ENCODE data around the gene LHFPL6. TPM values are rescaled to one million over a fixed set of nuclear protein-coding genes. Genes with fewer than 3 reads are reported as not detected.

LHFPL6 gene
- polyA plus RNA-seq, 3 donors = 0.14 to 0.59 (median 0.46) TPM

DNA sequence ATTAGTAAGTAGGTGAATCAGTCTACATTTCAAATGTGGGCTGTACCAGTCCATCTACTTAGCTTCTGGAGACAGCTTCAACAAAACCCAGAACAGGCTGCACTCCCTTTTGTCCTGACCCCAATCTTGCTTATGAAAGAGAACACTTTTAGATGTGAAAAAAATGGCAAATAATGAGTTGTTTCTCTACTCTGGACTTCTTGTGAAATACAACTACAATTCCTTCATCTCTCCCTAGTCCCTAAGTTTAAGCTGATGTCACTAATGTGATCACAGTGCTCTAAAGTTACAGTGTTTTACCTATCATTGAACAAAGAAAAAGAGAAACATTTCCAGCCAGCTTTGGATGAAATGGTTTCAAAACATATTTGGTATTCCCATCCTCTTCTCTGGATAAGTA, 183.9 kb downstream of the LHFPL6 start:
- no peaks in the 10 kb centered on the region for H4K20me1 ChIP-seq (ENCODE audit: insufficient read depth, low read length)
- Mint-ChIP-seq H3K27me3 (ENCODE audit: low read depth in 3 of 3) (no peaks in the 10 kb centered on the region), H3K27ac (no peak overlapping the region), H3K4me1 (peaks cover 21% of the 10 kb centered on the region), H3K9me3 (peaks cover 0 to 2% (median 0%) of the 10 kb centered on the region in 7 donors), H3K36me3 (no peaks in the 10 kb centered on the region), H3K4me3 (no peak overlapping the region)
- H3K27ac ChIP-seq (ENCODE audit: low read depth in 1 of 2, low read length in 2 of 2) = no peak overlapping the region
- H3K4me2 ChIP-seq (replicated peaks; ENCODE audit: extremely low read depth, low read length, poor library complexity, severe bottlenecking) = no peak overlapping the region
- H3K4me3 ChIP-seq (replicated peaks in 1 of 3; ENCODE audit: low read depth in 2 of 3, low read length in 3 of 3) = no peak overlapping the region
- H3K27me3 ChIP-seq (ENCODE audit: control insufficient read depth in 2 of 2, insufficient read depth in 2 of 2, low read length in 2 of 2) = no peaks in the 10 kb centered on the region
- DNase-seq = no peak
- TF ChIP-seq, protein P1, sequence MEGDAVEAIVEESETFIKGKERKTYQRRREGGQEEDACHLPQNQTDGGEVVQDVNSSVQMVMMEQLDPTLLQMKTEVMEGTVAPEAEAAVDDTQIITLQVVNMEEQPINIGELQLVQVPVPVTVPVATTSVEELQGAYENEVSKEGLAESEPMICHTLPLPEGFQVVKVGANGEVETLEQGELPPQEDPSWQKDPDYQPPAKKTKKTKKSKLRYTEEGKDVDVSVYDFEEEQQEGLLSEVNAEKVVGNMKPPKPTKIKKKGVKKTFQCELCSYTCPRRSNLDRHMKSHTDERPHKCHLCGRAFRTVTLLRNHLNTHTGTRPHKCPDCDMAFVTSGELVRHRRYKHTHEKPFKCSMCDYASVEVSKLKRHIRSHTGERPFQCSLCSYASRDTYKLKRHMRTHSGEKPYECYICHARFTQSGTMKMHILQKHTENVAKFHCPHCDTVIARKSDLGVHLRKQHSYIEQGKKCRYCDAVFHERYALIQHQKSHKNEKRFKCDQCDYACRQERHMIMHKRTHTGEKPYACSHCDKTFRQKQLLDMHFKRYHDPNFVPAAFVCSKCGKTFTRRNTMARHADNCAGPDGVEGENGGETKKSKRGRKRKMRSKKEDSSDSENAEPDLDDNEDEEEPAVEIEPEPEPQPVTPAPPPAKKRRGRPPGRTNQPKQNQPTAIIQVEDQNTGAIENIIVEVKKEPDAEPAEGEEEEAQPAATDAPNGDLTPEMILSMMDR (IDR thresholded peaks at IDR 0.05) = no peak
- peaks cover 7% of the 10 kb centered on the region in 2 donors for H3K4me1 ChIP-seq (ENCODE audit: control insufficient read depth in 1 of 2, insufficient read depth in 2 of 2, low read length in 2 of 2)
- no peaks in the 10 kb centered on the region for H3K79me2 ChIP-seq (ENCODE audit: insufficient read depth, low read length)
- no peak overlapping the region for H3K9ac ChIP-seq (ENCODE audit: insufficient read depth, low read length, poor library complexity, severe bottlenecking)
- H2AFZ ChIP-seq (ENCODE audit: insufficient read depth, low read depth, low read length, poor library complexity, severe bottlenecking) = no peak overlapping the region
- intact Hi-C loops (cut with micrococcal nuclease) = loop anchor here in 1 of 2 donors (10.0 kb wide), 1 partner anchor 196 kb away; no protein-coding TSS in a partner anchor
- no peaks in the 10 kb centered on the region for H3K9me3 ChIP-seq (replicated peaks in 1 of 2; ENCODE audit: control insufficient read depth in 1 of 2, insufficient read depth in 1 of 2, low read length in 2 of 2)
- no peaks in the 10 kb centered on the region for H3K36me3 ChIP-seq (replicated peaks in 1 of 2; ENCODE audit: control insufficient read depth in 1 of 2, insufficient read depth in 2 of 2, low read length in 2 of 2)

DNA sequence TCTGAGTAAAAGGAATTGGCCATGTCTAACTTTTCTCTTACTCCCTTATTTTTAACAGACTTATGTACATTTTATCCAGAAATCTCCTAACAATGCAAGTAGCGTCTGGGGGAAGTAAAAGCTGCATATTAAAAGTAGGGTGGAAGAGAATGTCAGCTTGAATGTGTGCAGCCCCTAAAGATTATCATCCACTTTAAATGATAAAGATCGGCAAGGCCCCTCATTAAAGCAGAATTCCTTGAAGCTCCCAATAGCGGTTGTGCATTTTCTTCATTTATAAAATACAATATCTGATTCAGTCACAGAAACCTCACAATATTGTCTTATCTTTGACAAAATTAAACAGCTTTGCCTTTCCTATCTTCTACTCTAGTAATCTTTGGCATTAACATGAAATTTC, 184.6 kb downstream of the LHFPL6 start:
- Histone ChIP-seq H3K4me2 (replicated peaks; ENCODE audit: extremely low read depth, low read length, poor library complexity, severe bottlenecking) (no peak overlapping the region), H4K20me1 (ENCODE audit: insufficient read depth, low read length) (no peaks in the 10 kb centered on the region), H3K27ac (ENCODE audit: low read depth in 1 of 2, low read length in 2 of 2) (no peak overlapping the region), H2AFZ (ENCODE audit: insufficient read depth, low read depth, low read length, poor library complexity, severe bottlenecking) (no peak overlapping the region), H3K9me3 (replicated peaks in 1 of 2; ENCODE audit: control insufficient read depth in 1 of 2, insufficient read depth in 1 of 2, low read length in 2 of 2) (no peaks in the 10 kb centered on the region), H3K4me3 (replicated peaks in 1 of 3; ENCODE audit: low read depth in 2 of 3, low read length in 3 of 3) (no peak overlapping the region), H3K36me3 (replicated peaks in 1 of 2; ENCODE audit: control insufficient read depth in 1 of 2, insufficient read depth in 2 of 2, low read length in 2 of 2) (no peaks in the 10 kb centered on the region), H3K27me3 (ENCODE audit: control insufficient read depth in 2 of 2, insufficient read depth in 2 of 2, low read length in 2 of 2) (no peaks in the 10 kb centered on the region), H3K4me1 (ENCODE audit: control insufficient read depth in 1 of 2, insufficient read depth in 2 of 2, low read length in 2 of 2) (peaks cover 6 to 13% of the 10 kb centered on the region in 2 donors), H3K9ac (ENCODE audit: insufficient read depth, low read length, poor library complexity, severe bottlenecking) (no peak overlapping the region), H3K79me2 (ENCODE audit: insufficient read depth, low read length) (no peaks in the 10 kb centered on the region)
- Mint-ChIP-seq H3K27ac (no peak overlapping the region), H3K4me3 (no peak overlapping the region), H3K27me3 (ENCODE audit: low read depth in 3 of 3) (no peaks in the 10 kb centered on the region), H3K9me3 (peaks cover 0 to 2% (median 0%) of the 10 kb centered on the region in 7 donors), H3K36me3 (no peaks in the 10 kb centered on the region), H3K4me1 (peaks cover 25% of the 10 kb centered on the region)
- intact Hi-C loops (cut with micrococcal nuclease) = loop anchor here in 1 of 2 donors (10.0 kb wide), 1 partner anchor 196 kb away; no protein-coding TSS in a partner anchor
- DNase-seq = no peak
- TF ChIP-seq, protein P1 (IDR thresholded peaks at IDR 0.05) = no peak
- WGBS (ENCODE audit: insufficient coverage) = 100% methylated on average over 1 of the region's 3 CpGs

Measured in CD14-positive monocyte (primary cell).